Stimulated activated naive B cell treated with anti-CD40 and anti-IgM and Interleukin-4, amounts not matched to agents 10 μg/mL and 1 μg/mL and 100 μg/mL, for 72 hours (primary cell): Measurements from ENCODE around the gene NTMT1.
A peak's percentile ranks its signal among the peaks of the same experiment; 100 is the strongest.

Source experiments
- ATAC-seq, 2 donors: fragments of 150-1000 bp; cut with Tn5 transposase; replicated peaks; 2 replicates each; pipeline ENCODE4 v1.10.0; 2021; ENCODE audit warnings: moderate library complexity in 1 of 2
- DNase-seq: peaks from one replicate; pipeline ENCODE4 v3.0.0; 2021
- H3K27ac Mint-ChIP-seq: one replicate; pipeline ENCODE4 v1.8.0; 2022; ENCODE audit warnings: mild to moderate bottlenecking, mixed read lengths
- H3K27me3 Mint-ChIP-seq, 2 donors: one replicate each; pipeline ENCODE4 v1.8.0; 2022; ENCODE audit warnings: mixed read lengths in 2 of 2
- H3K36me3 Mint-ChIP-seq, 2 donors: one replicate each; pipeline ENCODE4 v1.8.0; 2022; ENCODE audit warnings: mixed read lengths in 2 of 2, mild to moderate bottlenecking in 1 of 2
- H3K4me1 Mint-ChIP-seq, 2 donors: one replicate each; pipeline ENCODE4 v1.8.0; 2022; ENCODE audit warnings: mixed read lengths in 2 of 2, mild to moderate bottlenecking in 1 of 2
- H3K4me3 Mint-ChIP-seq, 2 donors: one replicate each; pipeline ENCODE4 v1.8.0; 2022; ENCODE audit warnings: mild to moderate bottlenecking in 2 of 2, mixed read lengths in 2 of 2, moderate library complexity in 1 of 2
- H3K9me3 Mint-ChIP-seq, 2 donors: one replicate each; pipeline ENCODE4 v1.8.0; 2022; ENCODE audit warnings: mixed read lengths in 2 of 2, mild to moderate bottlenecking in 1 of 2

Gene NTMT1

DNA sequence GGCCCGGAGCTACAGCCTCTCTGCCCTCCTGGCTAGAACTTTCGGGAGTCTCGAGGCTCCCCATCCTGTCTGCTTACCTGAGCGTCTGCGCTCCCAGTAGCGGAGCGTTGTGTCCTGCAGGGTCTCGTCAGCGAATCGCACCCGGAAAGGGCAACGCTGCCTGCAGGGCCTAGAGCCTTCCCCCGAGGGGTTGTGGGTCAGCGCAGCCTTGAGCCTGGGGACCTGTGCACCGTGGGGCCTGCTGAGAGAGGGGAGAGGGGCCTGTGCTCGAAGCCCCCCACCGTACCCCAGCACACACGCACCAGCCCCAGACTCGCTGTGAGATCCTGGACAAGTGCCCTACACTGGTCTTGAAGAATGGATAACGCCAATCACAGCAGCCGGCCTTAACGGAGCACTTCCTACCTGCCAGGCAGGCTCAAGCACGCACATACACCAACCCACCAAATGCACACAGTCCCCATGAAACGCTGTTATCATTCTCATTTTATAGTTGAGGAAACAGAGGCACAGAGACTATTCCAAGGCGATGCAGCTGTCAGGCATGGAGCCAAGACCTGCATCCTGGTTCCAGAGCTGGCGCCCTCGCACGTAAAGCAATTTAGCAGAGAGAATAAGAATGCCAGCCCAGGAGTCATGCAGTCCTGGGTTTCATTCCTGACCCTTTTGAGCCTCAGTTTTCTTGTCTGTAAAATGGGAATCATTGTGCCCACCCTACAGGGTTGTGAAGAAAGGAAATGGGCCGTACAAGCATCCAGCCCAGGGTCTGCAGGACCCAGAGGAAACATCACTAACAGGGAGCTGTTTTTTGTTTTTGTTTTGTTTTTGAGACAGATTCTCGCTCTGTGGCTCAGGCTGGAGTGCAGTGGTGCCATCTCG is 10.3 kb upstream of the NTMT1 start:
- ATAC-seq (no peak), DNase-seq (no peak)
- no peak overlapping the region for H3K4me3 Mint-ChIP-seq
- H3K9me3 Mint-ChIP-seq, result peaks cover 2 to 3% of the 10 kb centered on the region in 2 donors
- H3K27ac Mint-ChIP-seq, result no peak overlapping the region
- H3K4me1 Mint-ChIP-seq, result peaks cover 7 to 11% of the 10 kb centered on the region in 2 donors
- H3K27me3 Mint-ChIP-seq, result peaks cover 20 to 25% of the 10 kb centered on the region in 2 donors
- no peaks in the 10 kb centered on the region for H3K36me3 Mint-ChIP-seq

GRCh38 chr9:129617167-129617566 is 8.8 kb upstream of the NTMT1 start:
- Mint-ChIP-seq H3K4me3 (no peak overlapping the region), H3K27ac (no peak overlapping the region), H3K4me1 (peaks cover 3 to 10% of the 10 kb centered on the region in 2 donors), H3K36me3 (no peaks in the 10 kb centered on the region), H3K27me3 (peaks cover 32 to 38% of the 10 kb centered on the region in 2 donors), H3K9me3 (peaks cover 2 to 3% of the 10 kb centered on the region in 2 donors)
- ATAC-seq (peak in 1 of 2 donors; percentile 53), DNase-seq (no peak)

DNA sequence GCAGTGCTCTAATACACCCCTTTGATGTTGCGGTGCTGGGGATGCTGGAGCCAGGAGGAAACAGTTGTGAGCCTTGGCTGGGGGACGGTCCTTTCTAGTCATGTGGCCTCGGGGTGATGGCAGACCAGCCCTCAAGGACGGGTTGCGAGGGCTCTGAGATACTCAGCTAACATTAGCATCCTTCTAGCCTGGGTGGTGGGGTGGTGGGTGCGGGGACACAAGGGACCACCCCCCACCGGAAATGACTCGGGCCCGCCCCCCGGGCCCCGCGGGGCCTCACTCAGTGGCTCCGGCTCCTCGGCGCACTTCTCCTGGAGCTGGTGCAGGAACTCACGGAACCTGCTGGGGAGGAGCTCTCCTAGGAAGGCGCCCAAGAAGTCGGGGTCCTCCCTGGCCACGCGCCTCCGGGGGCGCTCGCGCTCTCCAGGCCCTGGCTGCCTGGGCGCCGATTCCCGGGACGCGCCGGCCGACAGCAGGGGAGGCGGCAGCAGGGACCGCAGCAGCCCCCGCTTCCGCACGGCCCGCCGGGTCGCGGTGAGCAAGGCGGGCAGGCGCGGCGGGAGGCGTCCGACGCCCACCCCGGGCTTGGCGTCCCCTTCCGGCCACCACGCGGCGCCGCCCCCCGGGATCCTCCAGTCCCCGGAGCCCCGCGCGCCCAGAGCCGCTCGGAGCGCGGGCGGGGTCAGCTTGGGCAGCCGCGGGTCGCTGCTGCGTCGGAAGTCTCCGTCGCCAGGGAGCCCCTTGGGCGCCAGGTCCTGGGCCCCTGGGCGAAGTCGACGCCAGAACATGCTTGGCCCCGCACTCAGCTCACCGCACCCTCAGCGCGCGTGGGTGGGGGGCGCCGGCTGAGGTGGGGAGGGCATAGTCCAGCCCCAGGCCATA is 5.9 kb upstream of the NTMT1 start:
- peaks cover 32 to 38% of the 10 kb centered on the region in 2 donors for H3K27me3 Mint-ChIP-seq
- H3K4me3 Mint-ChIP-seq, result peak overlapping the region; percentile 69 to 72
- peak overlapping the region; percentile 7 for H3K27ac Mint-ChIP-seq
- DNase-seq (no peak), ATAC-seq (peak; percentile 1 to 33)
- peaks cover 9 to 22% of the 10 kb centered on the region in 2 donors for H3K4me1 Mint-ChIP-seq
- H3K9me3 Mint-ChIP-seq, result peaks cover 2 to 3% of the 10 kb centered on the region in 2 donors
- H3K36me3 Mint-ChIP-seq, result no peaks in the 10 kb centered on the region

DNA sequence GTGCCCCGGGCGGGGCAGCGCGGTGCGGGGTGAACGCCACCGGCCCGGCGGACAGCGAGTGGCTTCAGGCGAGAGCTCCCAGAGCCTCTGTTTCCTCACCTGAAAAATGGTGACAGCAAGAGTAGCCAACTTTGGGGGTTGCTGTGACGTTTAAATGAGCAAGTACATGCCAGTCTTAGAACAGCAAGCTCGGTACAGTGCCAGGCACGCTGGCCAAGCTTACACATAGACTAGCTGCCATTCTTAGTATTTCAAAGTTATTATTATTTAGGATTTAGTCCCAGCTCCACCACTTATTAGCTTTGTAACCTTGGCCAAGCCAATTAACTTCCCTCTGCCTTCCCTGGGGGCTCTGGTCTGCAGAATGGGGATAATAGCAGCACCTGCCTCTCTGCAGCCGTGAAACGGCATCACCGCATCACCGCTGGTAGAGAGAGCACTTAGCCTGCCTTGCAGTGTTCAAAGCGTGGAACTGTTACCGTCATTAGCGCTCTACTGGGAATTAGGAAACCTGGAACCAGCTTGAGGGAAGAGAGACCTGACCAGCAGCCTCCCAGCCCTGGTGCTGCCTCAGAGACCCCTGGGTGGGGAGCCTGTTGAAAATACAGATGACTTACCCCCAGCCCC is 5.2 kb upstream of the NTMT1 start, which contains the start of gene C9orf50:
C9orf50 (minus strand) TSS at position 433 of the 627 bp plus-strand sequence. CDS start 527 bp downstream, outside the sequence.
- Mint-ChIP-seq H3K9me3 (peaks cover 2 to 3% of the 10 kb centered on the region in 2 donors), H3K27me3 (peaks cover 32 to 38% of the 10 kb centered on the region in 2 donors), H3K4me3 (peak within 1 kb of the TSS; percentile 69 to 72), H3K27ac (no peak within 1 kb of the TSS), H3K36me3 (no peaks in the 10 kb centered on the region), H3K4me1 (peaks cover 11 to 27% of the 10 kb centered on the region in 2 donors)
- DNase-seq (no peak), ATAC-seq (no peak)

- peak overlapping the region; percentile 82 for H3K27ac Mint-ChIP-seq
- peaks cover 2 to 9% of the 10 kb centered on the region in 2 donors for H3K36me3 Mint-ChIP-seq
- ATAC-seq, result no peak
- H3K4me1 Mint-ChIP-seq, result peaks cover 23 to 44% of the 10 kb centered on the region in 2 donors
- DNase-seq, result no peak
- peaks cover under 1 to 2% of the 10 kb centered on the region in 2 donors for H3K9me3 Mint-ChIP-seq
- no peak overlapping the region for H3K4me3 Mint-ChIP-seq
- peaks cover 28 to 35% of the 10 kb centered on the region in 2 donors for H3K27me3 Mint-ChIP-seq
These were observed 2.6 kb upstream of the NTMT1 start for GRCh38 chr9:129623331-129623730.

DNA sequence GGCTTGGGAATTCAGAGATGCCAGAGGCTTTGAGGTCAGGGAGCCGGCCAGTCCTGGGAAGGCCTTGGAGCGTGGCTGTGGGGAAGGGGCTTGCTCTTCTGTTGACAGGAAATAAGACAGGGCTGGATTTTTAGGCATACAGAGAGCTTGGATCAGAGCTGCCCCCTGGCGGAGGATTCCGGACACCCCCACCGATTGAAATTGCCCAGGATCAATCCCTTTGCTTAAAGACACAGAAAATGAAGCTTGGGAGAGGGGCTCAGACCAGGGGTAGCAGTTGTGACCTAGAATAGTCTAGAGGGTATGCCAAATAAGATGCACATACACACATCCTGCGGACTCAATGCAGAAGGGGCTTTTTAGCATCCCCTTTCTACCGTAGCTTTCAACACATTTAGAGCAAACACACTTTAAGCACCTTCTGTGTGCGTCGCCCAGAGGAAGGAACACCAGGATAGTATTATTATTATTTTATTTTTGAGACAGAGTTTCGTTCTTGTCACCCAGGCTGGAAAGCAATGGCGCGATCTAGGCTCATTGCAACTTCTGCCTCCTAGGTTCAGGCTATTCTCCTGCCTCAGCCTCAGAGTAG is 1.7 kb upstream of the NTMT1 start:
- Mint-ChIP-seq H3K4me1 (peaks cover 26 to 54% of the 10 kb centered on the region in 2 donors), H3K27ac (peak overlapping the region; percentile 92), H3K27me3 (peaks cover 19 to 27% of the 10 kb centered on the region in 2 donors), H3K36me3 (peaks cover 2 to 9% of the 10 kb centered on the region in 2 donors), H3K4me3 (peak overlapping the region; percentile 37 to 59), H3K9me3 (no peaks in the 10 kb centered on the region)
- ATAC-seq, result peak in 1 of 2 donors; percentile 16
- no peak for DNase-seq

DNA sequence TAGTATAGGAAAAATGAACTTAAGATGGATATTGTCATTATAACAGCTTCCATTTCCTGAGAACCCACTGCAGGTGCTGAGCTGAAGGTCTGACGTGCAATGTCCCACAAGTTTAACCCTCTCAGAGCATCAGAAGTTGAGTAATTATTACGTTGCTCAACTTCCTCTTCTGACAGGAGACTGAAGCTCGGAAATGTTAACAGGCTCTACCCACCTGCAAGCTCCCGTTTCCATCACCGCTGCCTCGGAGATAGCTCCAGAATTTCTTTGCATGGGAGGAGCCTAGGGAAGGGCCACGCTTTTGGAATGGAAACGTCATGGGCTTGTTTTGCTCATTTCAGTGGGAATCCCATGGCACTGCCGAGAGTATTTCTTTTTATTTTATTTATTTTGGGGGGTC is 1.0 kb upstream of the NTMT1 start:
- peak overlapping the region; percentile 84 to 88 for H3K4me3 Mint-ChIP-seq
- DNase-seq, result peak; percentile 32
- peaks cover 2 to 9% of the 10 kb centered on the region in 2 donors for H3K36me3 Mint-ChIP-seq
- peaks cover 26 to 60% of the 10 kb centered on the region in 2 donors for H3K4me1 Mint-ChIP-seq
- H3K27me3 Mint-ChIP-seq, result peaks cover 13 to 22% of the 10 kb centered on the region in 2 donors
- peak; percentile 69 to 71 for ATAC-seq
- H3K27ac Mint-ChIP-seq, result peak overlapping the region; percentile 98
- H3K9me3 Mint-ChIP-seq, result no peaks in the 10 kb centered on the region

DNA sequence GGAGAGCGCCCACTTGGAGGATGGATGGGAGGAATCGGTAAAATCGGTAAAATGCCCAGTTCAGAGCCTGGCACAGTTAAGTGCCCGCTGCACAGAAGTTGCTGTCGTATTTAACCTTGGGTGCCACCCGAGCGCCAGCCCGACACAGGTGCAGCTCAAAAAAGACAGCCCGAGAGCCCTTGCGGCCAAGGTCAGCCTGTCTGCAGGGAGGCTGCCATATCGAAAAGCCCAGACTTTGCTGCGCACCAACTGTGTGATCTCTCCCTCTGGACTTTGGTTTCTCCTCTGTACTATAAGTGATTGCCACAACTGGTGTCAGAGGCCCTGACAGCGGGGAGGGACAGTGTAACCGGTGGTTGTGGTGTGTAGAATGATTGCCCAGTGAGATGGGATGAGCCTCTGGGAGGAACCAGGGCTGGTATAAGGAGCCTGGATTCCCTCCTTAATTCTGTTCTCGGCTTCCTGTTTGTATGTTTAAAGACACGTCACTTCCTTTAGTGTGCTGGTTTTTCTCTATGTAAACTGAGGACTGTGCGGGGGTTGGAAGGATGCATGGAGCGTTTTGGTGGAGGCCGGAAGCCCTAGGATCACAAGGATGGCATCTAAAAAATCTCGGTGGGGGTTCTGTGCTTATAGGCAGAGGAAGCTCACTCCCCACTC is 792 bp downstream of the NTMT1 start:
- Mint-ChIP-seq H3K27me3 (peaks cover 2 to 12% of the 10 kb centered on the region in 2 donors), H3K27ac (peak overlapping the region; percentile 98), H3K36me3 (peaks cover 12 to 24% of the 10 kb centered on the region in 2 donors), H3K4me1 (peaks cover 40 to 64% of the 10 kb centered on the region in 2 donors), H3K9me3 (no peaks in the 10 kb centered on the region), H3K4me3 (peak overlapping the region; percentile 84 to 88)
- no peak for DNase-seq
- peak; percentile 40 to 42 for ATAC-seq

GRCh38 chr9:129627556-129628440 is 1.8 kb downstream of the NTMT1 start:
- peak overlapping the region; percentile 56 for H3K27ac Mint-ChIP-seq
- ATAC-seq (no peak), DNase-seq (no peak)
- H3K9me3 Mint-ChIP-seq, result no peaks in the 10 kb centered on the region
- H3K4me1 Mint-ChIP-seq, result peaks cover 45 to 73% of the 10 kb centered on the region in 2 donors
- peaks cover 0 to 7% of the 10 kb centered on the region in 2 donors for H3K27me3 Mint-ChIP-seq
- H3K4me3 Mint-ChIP-seq, result peak overlapping the region; percentile 84 to 88
- H3K36me3 Mint-ChIP-seq, result peaks cover 19 to 31% of the 10 kb centered on the region in 2 donors

DNA sequence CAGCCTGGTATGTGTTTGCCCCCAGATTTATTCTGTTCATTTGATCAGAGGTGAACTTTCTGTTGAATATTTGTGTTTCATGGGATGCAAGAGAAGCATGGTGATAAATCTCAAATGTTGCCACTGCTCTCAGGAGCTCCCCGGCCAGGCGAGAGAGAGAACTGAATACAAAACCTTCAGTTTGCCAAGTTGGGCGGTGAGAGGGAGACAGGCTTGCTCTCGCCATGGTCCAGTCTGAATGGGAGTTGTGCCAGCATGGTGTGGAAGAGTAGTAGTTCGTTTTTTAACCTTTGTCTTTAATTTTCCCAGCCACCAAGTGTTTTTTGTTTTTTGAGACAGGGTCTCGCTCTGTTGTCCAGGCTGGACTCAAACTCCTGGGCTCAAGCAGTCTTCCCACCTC is 2.7 kb downstream of the NTMT1 start:
- Mint-ChIP-seq H3K4me1 (peaks cover 45 to 73% of the 10 kb centered on the region in 2 donors), H3K27ac (peak overlapping the region; percentile 11), H3K4me3 (no peak overlapping the region), H3K9me3 (no peaks in the 10 kb centered on the region), H3K36me3 (peaks cover 19 to 32% of the 10 kb centered on the region in 2 donors), H3K27me3 (no peaks in the 10 kb centered on the region)
- DNase-seq (no peak), ATAC-seq (no peak)

DNA sequence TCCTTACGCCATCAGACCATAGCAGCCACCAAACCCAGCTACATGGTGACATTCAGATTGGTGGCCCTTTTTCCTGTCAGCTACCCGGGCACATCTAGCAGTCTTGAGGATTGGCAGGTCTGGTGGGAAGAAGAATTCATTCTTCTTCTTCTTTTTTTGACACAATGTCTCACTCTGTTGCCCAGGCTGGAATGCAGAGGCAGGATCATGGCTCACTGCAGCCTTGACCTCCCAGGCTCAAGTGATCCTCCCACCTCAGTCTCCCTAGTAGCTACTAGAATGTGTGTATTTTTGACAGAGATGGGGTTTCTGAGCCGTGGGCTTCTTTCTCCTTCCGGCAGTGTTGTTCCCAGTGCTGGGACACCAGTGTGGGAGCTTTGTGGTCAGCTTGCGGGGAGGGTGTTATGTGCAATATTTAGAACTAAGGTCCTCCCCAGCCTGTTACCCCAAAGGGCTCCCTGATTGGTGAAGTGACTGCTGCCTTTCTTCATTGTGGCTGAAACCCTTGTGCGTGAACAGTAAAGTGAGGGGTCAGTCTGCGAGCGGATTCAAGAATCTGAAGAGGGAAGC is 3.4 kb downstream of the NTMT1 start:
- no peak for ATAC-seq
- peaks cover 22 to 35% of the 10 kb centered on the region in 2 donors for H3K36me3 Mint-ChIP-seq
- DNase-seq, result no peak
- H3K9me3 Mint-ChIP-seq, result no peaks in the 10 kb centered on the region
- H3K27me3 Mint-ChIP-seq, result no peaks in the 10 kb centered on the region
- H3K27ac Mint-ChIP-seq, result no peak overlapping the region
- no peak overlapping the region for H3K4me3 Mint-ChIP-seq
- H3K4me1 Mint-ChIP-seq, result peaks cover 43 to 68% of the 10 kb centered on the region in 2 donors
